ENCODE measurements around the gene SVOP.
A peak's percentile ranks its signal among the peaks of the same experiment; 100 is the strongest.
"Not testable (repeated sequence)": the region's sequence is repeated elsewhere in the genome, so short reads cannot be mapped to it uniquely, and the experiment has no call there.

SVOP gene

DNA sequence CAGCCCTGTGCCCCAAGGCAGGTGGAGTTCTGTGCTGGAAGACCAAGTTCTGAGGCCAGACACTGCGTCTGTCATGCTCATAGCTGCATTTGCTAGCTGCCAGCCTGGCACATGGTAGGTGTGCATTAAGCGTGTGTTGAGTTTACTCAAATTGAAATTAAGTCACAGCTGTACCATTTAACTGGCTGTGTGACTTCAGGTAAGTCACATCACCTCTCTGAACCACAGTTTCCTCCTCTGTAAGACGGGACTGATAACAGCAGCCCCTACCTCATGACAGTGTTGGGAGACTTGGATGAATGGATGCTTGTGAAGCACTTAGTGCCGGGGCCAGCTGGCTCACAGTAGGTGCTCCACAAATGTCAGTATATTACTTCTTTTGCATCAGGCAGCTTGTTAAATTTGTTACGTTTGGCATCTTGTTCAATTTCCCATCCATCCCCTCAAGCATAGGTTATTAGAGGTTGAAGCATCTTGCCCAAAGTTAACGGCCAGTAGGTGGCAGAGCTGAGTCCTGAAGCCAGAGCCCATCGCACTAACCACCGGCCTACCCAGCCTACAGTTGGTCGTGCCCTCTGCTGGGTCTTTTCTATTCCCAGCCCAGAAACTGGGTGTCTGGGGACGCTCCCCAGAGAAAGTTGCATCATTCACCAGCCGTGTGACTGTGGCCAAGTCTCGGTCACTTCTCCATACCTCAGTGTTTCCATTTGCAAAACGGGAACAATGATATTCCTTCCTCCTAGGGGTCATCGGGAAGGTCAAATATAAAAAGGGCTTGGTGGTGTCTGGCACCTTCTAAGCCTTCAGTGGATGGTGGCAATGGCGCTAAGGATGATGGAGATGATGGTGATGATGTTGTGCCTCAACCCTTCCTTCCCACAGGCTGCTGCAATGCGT is 136.5 kb downstream of the SVOP start:
- peak; percentile 15 for DNase-seq (ENCODE audit: low read depth)

DNA sequence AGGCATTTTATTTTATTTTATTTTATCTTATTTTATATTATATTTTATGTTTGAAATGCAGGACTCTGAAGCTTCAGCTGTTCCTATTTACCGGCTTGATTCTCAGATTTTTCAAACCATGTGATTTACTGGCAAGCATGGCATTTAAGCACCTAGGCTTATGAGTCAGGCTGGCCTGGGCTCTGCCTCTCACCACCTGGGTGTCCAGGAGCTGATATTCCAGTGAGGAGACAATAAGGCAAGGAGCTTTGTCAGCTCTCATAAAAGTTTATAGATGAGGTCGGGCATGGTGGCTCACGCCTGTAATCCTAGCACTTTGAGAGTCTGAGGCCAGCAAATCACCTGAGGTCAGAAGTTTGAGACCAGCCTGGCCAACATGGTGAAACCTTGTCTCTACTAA is 138.9 kb downstream of the SVOP start:
- no peak for DNase-seq (ENCODE audit: low read depth)

DNA sequence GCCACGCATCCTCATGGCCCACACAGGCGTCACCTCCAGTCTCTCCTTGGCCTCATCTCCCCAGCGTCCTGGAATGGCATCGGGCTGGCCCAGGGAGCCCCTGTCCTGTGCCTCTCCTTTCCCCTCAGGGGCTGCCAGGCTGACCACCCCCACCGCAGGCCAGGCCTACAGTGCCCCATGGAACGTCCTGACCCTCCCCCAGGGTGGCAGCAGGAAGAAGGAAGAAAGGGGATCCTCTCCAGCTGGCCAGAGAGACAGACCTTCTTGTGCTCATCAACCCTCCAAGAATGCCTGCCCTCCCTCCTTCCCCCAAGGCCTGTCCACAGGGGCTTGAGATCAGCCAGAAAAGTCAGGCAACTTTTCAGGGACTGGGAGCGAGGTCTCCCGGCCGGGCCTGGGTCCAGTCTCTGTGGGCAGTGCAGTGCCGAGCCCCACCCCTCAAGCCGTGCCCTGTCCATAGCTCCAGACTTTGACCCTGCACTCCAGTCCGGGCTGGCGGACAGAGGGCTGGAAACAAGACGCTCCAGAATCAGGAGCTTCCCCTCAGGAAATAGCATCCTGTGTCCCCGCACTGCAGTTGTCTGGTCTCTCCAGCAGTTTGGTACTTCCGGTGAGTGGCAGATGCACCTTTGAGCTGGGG is 141.1 kb downstream of the SVOP start, which contains the start of gene DAO:
DAO (plus strand) TSS at position 478 of the 640 bp plus-strand sequence. CDS start 4,915 bp downstream, outside the sequence.
- DNase-seq (ENCODE audit: low read depth) = no peak

DNA sequence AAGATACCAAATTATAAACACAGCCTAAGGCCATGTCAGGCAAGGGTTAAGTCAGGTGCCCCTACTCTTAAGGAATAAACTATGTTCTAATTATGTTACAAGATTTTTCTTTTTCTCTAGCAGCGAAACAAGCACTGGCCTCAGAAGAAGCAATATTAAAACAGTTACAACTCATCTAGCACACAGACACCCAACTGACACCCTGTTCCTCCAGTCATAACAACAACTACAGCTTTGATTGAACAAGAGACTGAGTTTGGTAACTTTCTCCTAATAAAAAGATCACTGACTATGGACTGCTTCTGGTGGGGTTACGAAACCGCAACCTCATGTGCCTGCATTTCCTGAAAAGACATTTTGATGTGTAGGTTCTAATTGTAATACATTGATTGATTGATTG is 144.3 kb downstream of the SVOP start:
- no peak for DNase-seq (ENCODE audit: low read depth)

DNA sequence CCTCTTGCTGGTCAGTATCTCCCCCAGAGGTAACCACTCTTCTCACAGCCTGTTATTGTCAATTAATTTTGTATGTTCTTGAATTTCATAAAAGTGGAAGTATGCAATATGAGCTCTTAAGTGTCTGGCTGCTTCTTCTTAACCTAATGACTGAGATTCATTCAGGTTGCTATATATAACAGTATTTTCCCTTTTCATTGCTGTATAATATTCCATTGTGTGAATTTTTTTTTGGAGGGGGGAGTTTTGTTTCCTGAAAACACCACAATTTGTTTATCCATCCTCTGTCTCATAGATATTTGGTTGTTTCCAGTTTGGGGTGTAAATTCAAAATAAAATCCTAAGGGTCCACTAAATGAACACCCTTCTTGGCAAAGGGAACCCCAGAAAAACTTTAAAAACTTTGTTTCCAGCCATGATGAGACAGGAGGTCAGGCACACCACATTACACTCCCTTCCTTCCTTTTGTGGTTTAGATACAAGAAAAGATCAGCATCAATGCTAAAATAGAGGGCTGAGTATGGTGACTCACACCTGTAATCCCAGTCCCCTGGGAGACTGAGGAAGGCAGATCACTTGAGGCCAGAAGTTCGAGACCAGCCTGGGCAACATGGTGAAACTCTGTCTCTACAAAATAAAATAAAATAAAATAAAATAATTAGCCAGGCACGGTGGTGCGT is 145.0 kb downstream of the SVOP start:
- DNase-seq (ENCODE audit: low read depth) = no peak

DNA sequence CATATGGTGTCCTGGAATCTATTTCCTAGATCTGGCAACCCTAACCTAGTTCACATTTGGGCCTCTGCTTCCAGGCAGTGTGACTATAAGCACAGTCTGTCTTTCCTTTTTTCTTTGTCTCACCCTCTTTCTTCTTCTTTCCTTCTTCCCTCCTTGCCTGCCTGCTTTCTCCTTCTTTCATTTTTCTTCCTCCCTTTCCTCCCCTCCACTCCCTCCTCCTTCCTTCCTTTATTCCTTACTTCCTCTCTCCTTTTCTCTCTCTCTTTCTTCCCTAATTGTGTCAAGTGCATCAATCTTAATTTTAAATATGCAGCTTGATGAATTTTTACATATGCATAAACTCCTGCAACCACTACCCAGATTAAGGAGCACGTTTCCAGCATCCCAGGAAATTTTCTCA is 145.6 kb downstream of the SVOP start:
- DNase-seq (ENCODE audit: low read depth) = no peak

DNA sequence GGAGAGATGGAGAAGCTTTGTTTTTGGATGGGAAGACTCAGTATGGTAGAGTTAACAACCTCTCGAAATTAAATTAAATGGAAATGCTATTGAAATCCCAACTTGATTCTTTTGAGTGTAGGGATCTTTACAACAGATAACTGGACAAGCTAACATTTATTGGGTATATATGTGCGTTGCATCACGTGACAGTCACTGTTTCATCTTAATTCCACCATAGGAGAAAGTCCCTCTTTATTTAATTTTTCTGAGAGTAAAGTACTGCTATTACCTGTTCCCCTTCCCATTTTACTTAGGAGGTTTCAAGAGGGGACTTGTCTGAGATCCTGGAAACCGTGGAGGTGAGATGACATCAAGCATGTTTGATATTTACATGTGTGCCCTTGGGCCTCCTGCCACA is 152.1 kb downstream of the SVOP start:
- DNase-seq (ENCODE audit: low read depth) = no peak

DNA sequence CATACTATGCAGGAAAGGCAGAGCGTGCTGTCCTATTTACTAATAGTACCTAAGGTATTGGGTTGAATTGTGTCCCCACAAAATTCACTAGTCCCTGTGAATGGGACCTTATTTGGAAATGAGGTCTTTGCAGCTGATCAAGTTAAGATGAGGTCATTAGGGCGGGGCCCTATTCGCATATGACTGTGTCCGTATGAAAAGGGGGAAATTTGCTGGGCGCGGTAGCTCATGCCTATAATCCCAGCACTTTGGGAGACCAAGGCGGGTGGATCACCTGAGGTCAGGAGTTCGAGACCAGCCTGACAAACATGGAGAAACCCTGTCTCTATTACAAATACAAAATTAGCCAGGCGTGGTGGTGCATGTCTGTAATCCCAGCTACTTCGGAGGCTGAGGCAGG is 154.8 kb downstream of the SVOP start:
- DNase-seq (ENCODE audit: low read depth) = not testable (repeated sequence)

DNA sequence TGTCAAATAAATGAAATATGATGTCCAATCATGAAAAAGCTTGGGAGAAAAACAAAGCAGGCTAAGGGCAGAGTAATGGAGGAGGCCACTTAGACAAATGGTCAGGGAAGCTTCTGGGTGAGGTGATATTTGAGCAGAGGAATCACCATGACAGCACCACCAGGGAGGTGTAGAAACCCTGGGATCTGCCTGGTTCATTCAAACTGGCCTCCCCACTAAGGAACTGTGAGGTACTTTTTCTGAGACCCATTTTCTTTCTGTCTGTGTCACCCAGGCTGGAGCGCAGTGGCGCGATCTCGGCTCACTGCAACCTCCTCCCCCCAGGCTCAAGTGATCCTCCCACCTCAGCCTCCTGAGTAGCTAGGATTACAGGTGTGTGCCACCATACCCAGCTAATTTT is 155.7 kb downstream of the SVOP start:
- no peak for DNase-seq (ENCODE audit: low read depth)

DNA sequence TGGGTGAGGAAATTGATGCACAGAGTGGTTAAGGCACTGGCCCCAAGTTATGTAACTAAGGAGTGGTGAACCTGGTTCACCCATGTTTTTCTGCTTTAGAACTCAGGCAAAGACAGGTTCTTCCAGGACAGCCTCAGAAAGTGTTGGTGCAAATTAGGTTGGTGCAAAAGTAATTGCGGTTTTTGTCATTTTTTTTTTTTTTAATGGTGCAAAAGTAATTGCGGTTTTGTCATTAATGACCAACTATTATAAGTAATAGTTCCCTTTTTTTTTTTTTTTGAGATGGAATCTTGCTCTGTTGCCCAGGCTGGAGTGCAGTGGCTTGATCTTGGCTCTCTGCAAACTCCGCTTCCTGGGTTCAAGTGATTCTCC is 158.3 kb downstream of the SVOP start:
- DNase-seq (ENCODE audit: low read depth) = no peak

DNA sequence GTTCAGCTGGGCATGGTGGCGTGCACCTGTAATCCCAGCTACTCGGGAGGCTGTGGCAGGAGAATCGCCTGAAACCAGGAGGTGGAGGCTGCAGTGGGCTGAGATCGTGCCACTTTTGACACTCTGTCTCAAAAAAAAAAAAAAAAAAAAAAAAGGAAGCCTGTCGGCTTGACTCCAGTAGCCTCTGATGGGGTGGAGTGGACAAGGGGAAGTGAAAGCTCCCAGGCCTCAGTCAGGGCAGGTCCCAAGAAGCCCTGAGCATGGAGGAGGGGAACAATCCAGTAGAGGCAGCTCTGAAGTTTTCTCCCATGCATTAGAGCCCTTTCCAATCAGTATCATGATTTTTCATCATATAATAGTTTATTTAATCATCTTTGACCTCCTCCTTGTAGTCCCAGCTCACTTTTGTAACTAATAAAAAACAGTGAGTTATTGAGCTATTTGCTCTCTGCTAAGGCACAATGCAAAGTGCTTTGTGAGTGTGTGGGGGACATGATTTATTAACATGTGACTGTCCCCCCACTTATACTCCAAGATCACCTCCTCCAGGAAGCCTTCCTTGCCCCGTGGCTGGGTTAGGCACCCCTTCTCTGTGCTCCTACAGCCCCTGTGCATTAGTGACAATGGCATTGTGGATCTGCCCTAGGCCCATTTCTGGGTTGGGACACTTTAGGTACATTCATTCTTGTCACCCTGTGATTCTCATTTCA is 158.8 kb downstream of the SVOP start:
- DNase-seq (ENCODE audit: low read depth) = no peak

DNA sequence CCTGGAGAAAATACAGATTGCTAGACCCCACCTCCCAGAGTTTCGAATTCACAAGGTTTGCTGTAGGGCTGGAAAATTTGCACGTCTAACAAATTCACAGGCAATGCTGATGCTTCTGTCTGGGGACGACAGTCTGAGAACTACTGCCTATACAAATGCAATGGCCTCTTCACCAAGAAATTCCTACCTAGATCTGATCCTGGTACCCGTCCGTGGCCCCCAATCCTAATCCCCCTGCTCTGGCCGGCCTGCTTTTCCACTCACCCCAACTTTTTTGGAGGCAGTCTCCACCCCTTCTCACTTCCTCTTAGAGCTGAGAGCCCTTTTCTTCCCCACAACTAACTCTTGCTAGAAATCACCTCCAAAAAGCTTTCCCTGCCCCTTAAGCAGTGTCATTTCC is 160.4 kb downstream of the SVOP start:
- no peak for DNase-seq (ENCODE audit: low read depth)

DNA sequence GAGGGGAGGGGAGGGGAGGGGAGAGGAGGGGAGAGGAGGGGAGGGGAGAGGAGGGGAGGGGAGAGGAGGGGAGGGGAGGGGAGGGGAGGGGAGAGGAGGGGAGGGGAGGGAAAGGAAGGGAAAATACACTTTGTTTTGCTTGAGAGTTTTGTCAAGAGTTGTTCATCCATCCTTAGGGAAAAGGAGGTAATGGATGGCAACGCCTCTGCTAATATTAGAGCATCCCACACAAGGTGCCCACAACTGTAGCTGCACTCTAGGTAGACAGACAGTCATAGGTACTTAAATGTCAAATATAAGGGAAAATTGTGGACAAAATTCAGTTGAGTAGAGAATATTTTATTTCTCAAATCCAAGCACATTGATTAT is 161.0 kb downstream of the SVOP start:
- no peak for DNase-seq (ENCODE audit: low read depth)

DNA sequence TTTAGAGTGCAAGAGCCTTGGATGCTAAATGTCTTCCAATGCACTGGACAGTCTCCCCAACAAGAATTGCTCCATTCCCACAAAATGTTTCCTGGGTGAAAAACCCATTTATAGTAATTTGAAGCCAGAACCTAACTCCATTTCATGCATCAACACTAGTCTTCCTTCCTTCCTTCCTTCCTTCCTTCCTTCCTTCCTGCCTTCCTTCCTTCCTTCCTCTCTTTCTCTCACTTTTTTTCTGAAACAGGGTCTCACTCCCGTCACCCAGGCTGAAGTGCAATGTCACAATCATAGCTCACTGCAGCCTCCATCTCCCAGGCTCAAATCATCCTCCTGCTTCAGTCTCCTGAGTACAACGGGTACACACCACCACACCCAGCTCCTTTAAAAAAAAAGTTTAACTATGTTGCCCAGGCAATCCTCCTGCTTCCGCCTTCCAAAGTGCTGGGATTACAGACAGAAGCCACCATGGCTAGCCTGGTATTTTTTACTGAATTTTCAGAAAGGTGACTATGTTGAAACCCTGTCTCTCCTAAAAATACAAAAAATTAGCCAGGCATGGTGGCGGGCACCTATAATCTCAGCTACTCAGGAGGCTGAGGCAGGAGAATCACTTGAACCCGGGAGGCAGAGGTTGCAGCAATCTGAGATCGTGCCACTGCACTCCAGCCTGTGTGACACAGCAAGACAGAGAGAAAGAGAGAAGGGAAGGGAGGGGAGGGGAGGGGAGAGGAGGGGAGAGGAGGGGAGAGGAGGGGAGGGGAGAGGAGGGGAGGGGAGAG is 161.5 kb downstream of the SVOP start:
- not testable (repeated sequence) for DNase-seq (ENCODE audit: low read depth)

DNA sequence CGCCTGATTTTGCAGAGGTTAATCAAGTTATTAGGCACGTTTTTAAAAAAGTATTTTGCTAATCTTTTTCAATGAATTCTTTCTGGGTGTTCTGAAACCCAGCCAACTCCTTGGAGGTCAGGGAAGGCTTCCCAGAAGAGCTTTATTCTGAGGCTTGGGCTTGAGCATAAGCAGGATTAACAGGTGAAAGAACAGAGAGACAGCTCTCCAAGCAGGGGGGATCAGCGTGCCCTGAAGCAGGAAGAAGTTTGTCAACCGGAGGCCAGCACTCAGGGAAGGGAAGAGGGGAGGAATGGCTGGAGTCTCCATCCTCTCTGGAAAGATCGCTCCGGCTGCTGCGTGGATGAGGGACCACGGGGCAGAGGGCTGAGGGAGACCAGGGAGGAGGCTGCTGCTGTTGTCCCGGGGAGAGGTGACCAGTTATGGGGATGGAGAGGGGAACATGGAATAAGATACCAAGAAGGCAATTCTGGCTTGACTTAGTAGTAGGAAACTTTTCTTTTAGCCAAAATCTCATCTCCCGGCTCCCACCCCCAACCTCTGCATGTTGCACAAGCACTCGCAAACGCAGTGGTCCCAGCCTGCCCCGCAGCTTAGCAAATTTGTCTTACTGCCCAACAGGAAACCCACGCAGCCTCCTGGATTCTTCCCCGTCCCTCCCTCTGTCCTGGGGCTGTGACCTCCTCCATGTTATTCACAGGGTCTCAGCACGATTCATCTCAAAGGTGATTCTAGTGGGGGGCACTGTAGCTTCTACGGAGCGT is 162.4 kb downstream of the SVOP start:
- DNase-seq (ENCODE audit: low read depth) = no peak

Data from T-helper 22 cell (primary cell).